Spleen (tissue), 7 donors: ENCODE data around the gene OPCML.

Source experiments
- POLR2AphosphoS5 ChIP-seq, 3 donors: sonication (generic); formaldehyde crosslinking; IDR thresholded peaks; one replicate each; pipeline ENCODE4 v1.5.1; 2017; ENCODE audit warnings: antibody characterized with exemption in 3 of 3
- TF ChIP-seq, protein P1 (sequence below), 11 experiments: fragments of 200-600 bp in 7 of 11; fragments of 450-650 bp in 4 of 11; sonication (generic) in 4 of 11; IDR thresholded peaks in 8 of 11; conservative IDR thresholded peaks in 3 of 11; 1 replicate in 7 of 11; 2 replicates in 4 of 11; pipeline versions ENCODE4 v1.4.0 to v1.8.0; 2016 to 2021; ENCODE audit warnings: antibody characterized with exemption in 11 of 11, inconsistent platforms in 4 of 11, mild to moderate bottlenecking in 1 of 11
- donor health status: DM: no; HTN: no; CAD: no; lungs with moderate emphysema.
- donor health status: DM: no; HTN: no; CAD: no.
- donor health status: DM: no; HTN: no; CAD: no.

DNA sequence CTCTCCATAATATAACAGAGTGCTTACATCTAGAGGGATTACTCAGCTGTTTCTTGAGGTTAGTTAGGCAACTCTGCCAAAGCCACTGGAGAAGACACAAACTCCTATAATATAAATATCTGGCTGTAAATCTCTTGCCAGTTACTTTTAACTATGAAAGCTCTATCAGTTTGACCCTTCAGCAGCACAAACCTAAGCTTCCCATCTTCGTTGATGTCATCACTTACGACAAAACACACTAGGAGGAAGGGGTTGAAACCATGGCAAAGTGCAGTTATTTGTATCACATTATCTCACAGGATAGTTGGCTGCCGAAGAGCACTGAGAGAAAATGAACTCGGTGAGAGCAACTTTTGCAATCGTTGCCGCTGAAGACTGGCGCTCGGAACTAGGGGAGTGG is 922.1 kb downstream of the OPCML start:
- TF ChIP-seq, protein P1, sequence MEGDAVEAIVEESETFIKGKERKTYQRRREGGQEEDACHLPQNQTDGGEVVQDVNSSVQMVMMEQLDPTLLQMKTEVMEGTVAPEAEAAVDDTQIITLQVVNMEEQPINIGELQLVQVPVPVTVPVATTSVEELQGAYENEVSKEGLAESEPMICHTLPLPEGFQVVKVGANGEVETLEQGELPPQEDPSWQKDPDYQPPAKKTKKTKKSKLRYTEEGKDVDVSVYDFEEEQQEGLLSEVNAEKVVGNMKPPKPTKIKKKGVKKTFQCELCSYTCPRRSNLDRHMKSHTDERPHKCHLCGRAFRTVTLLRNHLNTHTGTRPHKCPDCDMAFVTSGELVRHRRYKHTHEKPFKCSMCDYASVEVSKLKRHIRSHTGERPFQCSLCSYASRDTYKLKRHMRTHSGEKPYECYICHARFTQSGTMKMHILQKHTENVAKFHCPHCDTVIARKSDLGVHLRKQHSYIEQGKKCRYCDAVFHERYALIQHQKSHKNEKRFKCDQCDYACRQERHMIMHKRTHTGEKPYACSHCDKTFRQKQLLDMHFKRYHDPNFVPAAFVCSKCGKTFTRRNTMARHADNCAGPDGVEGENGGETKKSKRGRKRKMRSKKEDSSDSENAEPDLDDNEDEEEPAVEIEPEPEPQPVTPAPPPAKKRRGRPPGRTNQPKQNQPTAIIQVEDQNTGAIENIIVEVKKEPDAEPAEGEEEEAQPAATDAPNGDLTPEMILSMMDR (IDR thresholded peaks at IDR 0.05 in 8 of 11, conservative IDR thresholded peaks at IDR 0.05 in 3 of 11) = no peak
- no peak for TF ChIP-seq POLR2AphosphoS5 (IDR thresholded peaks at IDR 0.05)
